Gastroesophageal sphincter (tissue), 4 donors: Measurements from ENCODE around the gene PDE1C. TPM values are rescaled to one million over a fixed set of nuclear protein-coding genes. Genes with fewer than 3 reads are reported as not detected.

ENCODE experiments used
- ATAC-seq: fragments of 150-250 bp; one replicate; pipeline ENCODE4 v1.9.1; 2016; ENCODE audit warnings: mild to moderate bottlenecking, moderate library complexity
- H3K27ac ChIP-seq, 4 donors: fragments of 200-600 bp; sonication (generic) in 3 of 4; 1 replicate in 3 of 4; 2 replicates in 1 of 4; pipeline ENCODE4 v1.5.1; 2016 to 2019
- H3K27me3 ChIP-seq: fragments of 200-600 bp; sonication (generic); one replicate; pipeline ENCODE4 v1.5.1; 2019
- H3K36me3 ChIP-seq, 2 donors: fragments of 200-600 bp; sonication (generic); one replicate each; pipeline ENCODE4 v1.5.1; 2019; ENCODE audit warnings: control low read depth in 1 of 2
- H3K4me1 ChIP-seq, 3 donors: fragments of 200-600 bp; sonication (generic); 1 replicate in 2 of 3; 2 replicates in 1 of 3; pipeline ENCODE4 v1.5.1; 2016 to 2019; ENCODE audit warnings: control low read depth in 2 of 3
- H3K4me3 ChIP-seq, 2 donors: fragments of 200-600 bp; sonication (generic); one replicate each; pipeline ENCODE4 v1.5.1; 2019; ENCODE audit warnings: mild to moderate bottlenecking in 1 of 2, moderate library complexity in 1 of 2
- H3K9me3 ChIP-seq, 3 donors: fragments of 200-600 bp; sonication (generic); one replicate each; pipeline ENCODE4 v1.5.1; 2017 to 2019; ENCODE audit warnings: control low read depth in 2 of 3
- CTCF ChIP-seq, 4 experiments: fragments of 200-600 bp in 2 of 4; fragments of 450-650 bp in 2 of 4; sonication (generic) in 1 of 4; IDR thresholded peaks; one replicate each; pipeline ENCODE4 v1.5.1; 2017 to 2019; ENCODE audit warnings: antibody characterized with exemption in 4 of 4, mild to moderate bottlenecking in 2 of 4, moderate library complexity in 2 of 4
- EP300 ChIP-seq: sonication (generic); formaldehyde crosslinking; IDR thresholded peaks from one replicate; pipeline ENCODE4 v1.6.1; 2017; ENCODE audit warnings: antibody characterized with exemption, mild to moderate bottlenecking
- POLR2A ChIP-seq, 2 donors: fragments of 450-650 bp; IDR thresholded peaks; one replicate each; pipeline ENCODE4 v1.6.1; 2017; ENCODE audit warnings: antibody characterized with exemption in 2 of 2, mild to moderate bottlenecking in 2 of 2, moderate library complexity in 1 of 2
- POLR2AphosphoS5 ChIP-seq: sonication (generic); formaldehyde crosslinking; IDR thresholded peaks from one replicate; pipeline ENCODE4 v1.6.1; 2017; ENCODE audit warnings: antibody characterized with exemption
- WGBS, 2 donors: methylation state at CpG; one replicate each; pipeline ENCODE4 v1.1.5; 2018; ENCODE audit warnings: low coverage in 1 of 2; 5-methylcytosine and 5-hydroxymethylcytosine counted together
- total RNA-seq, 4 donors: library from RNA; depleted of rRNA; stranded (reverse); fragments of >200 nt; gene quantifications; one replicate each; pipeline ENCODE4 v1.1.0, GENCODE V29; 2016

Gene PDE1C
- total RNA-seq, 4 donors from 2014 or later, result 17.2 to 28.8 (median 21.7) TPM

GRCh38 chr7:32108651-32109050 lies 38.4 kb upstream of the PDE1C start:
- Histone ChIP-seq H3K27ac (no peak overlapping the region), H3K27me3 (no peaks in the 10 kb centered on the region), H3K4me1 (no peaks in the 10 kb centered on the region), H3K9me3 (peaks cover 0 to 23% (median 0%) of the 10 kb centered on the region in 3 donors), H3K4me3 (no peak overlapping the region), H3K36me3 (no peaks in the 10 kb centered on the region)
- WGBS, 2 donors, result 71 to 88% methylated on average over 1 to 2 of the region's 2 CpGs
- ATAC-seq, result no peak
- no peak for TF ChIP-seq CTCF (IDR thresholded peaks at IDR 0.05)
- no peak for TF ChIP-seq POLR2A (IDR thresholded peaks at IDR 0.05)
- no peak for TF ChIP-seq EP300

- ATAC-seq, result no peak
- peaks cover 0 to 6% (median 0%) of the 10 kb centered on the region in 3 donors for H3K4me1 ChIP-seq
- no peaks in the 10 kb centered on the region for H3K36me3 ChIP-seq
- H3K4me3 ChIP-seq, result no peak overlapping the region
- TF ChIP-seq POLR2AphosphoS5 (no peak), CTCF (IDR thresholded peaks at IDR 0.05) (no peak), POLR2A (IDR thresholded peaks at IDR 0.05) (no peak), EP300 (no peak)
- no peak overlapping the region for H3K27ac ChIP-seq
- 50 to 72% methylated on average over 2 of the region's 2 CpGs for WGBS, 2 donors
- no peaks in the 10 kb centered on the region for H3K27me3 ChIP-seq
- no peaks in the 10 kb centered on the region for H3K9me3 ChIP-seq
Measured at GRCh38 chr7:32104766-32105165, 34.6 kb upstream of the PDE1C start.

- H3K9me3 ChIP-seq, result no peaks in the 10 kb centered on the region
- H3K36me3 ChIP-seq, result no peaks in the 10 kb centered on the region
- no peak overlapping the region for H3K4me3 ChIP-seq
- H3K27me3 ChIP-seq, result no peaks in the 10 kb centered on the region
- H3K27ac ChIP-seq, result no peak overlapping the region
- no peak for ATAC-seq
- TF ChIP-seq POLR2AphosphoS5 (no peak), EP300 (no peak), POLR2A (IDR thresholded peaks at IDR 0.05) (no peak), CTCF (IDR thresholded peaks at IDR 0.05) (no peak)
- H3K4me1 ChIP-seq, result peaks cover 0 to 6% (median 0%) of the 10 kb centered on the region in 3 donors
- WGBS, 2 donors, result 78% methylated on average over 4 of the region's 4 CpGs; no CpG with 5 or more reads in 1 of the 2 donors
Measured at GRCh38 chr7:32103361-32103760, 33.2 kb upstream of the PDE1C start.

- Histone ChIP-seq H3K27me3 (no peaks in the 10 kb centered on the region), H3K4me1 (peaks cover 0 to 6% (median 0%) of the 10 kb centered on the region in 3 donors), H3K4me3 (no peak overlapping the region), H3K9me3 (no peaks in the 10 kb centered on the region), H3K27ac (no peak overlapping the region), H3K36me3 (no peaks in the 10 kb centered on the region)
- ATAC-seq, result no peak
- no CpG with 5 or more reads among the region's 1 CpG for WGBS, 2 donors
- TF ChIP-seq CTCF (IDR thresholded peaks at IDR 0.05) (no peak), POLR2A (IDR thresholded peaks at IDR 0.05) (no peak), EP300 (no peak), POLR2AphosphoS5 (no peak)
Measured at GRCh38 chr7:32102432-32102873, 32.2 kb upstream of the PDE1C start.

- Histone ChIP-seq H3K9me3 (no peaks in the 10 kb centered on the region), H3K27me3 (no peaks in the 10 kb centered on the region), H3K4me3 (no peak overlapping the region), H3K4me1 (peaks cover 0 to 6% (median 0%) of the 10 kb centered on the region in 3 donors), H3K27ac (no peak overlapping the region), H3K36me3 (no peaks in the 10 kb centered on the region)
- ATAC-seq, result no peak
- TF ChIP-seq POLR2A (IDR thresholded peaks at IDR 0.05) (no peak), EP300 (no peak), CTCF (IDR thresholded peaks at IDR 0.05) (no peak), POLR2AphosphoS5 (no peak)
- WGBS, 2 donors, result 96 to 100% methylated on average over 1 to 2 of the region's 2 CpGs
Measured at GRCh38 chr7:32100407-32100907, 30.2 kb upstream of the PDE1C start.
